ENCODE measurements around the gene C2orf76.
A peak's percentile ranks its signal among the peaks of the same experiment; 100 is the strongest.
"Not testable (repeated sequence)": the region's sequence is repeated elsewhere in the genome, so short reads cannot be mapped to it uniquely, and the experiment has no call there.

Gene C2orf76

GRCh38 chr2:119377294-119377992 is 10.8 kb upstream of the C2orf76 start:
- DNase-seq (ENCODE audit: low read depth): no peak

- DNase-seq (ENCODE audit: low read depth): no peak
Measured at GRCh38 chr2:119376810-119377209, 10.2 kb upstream of the C2orf76 start.

- DNase-seq (ENCODE audit: low read depth): not testable (repeated sequence)
Measured at GRCh38 chr2:119376406-119376805, 9.8 kb upstream of the C2orf76 start.

GRCh38 chr2:119373907-119374745 is 7.5 kb upstream of the C2orf76 start:
- not testable (repeated sequence) for DNase-seq (ENCODE audit: low read depth)

GRCh38 chr2:119372778-119373568 is 6.3 kb upstream of the C2orf76 start:
- no peak for DNase-seq (ENCODE audit: low read depth)

- no peak for DNase-seq (ENCODE audit: low read depth)
Measured at GRCh38 chr2:119371111-119371510, 4.5 kb upstream of the C2orf76 start.

- DNase-seq (ENCODE audit: low read depth): no peak
Measured at GRCh38 chr2:119369845-119370244, 3.2 kb upstream of the C2orf76 start.

DNA sequence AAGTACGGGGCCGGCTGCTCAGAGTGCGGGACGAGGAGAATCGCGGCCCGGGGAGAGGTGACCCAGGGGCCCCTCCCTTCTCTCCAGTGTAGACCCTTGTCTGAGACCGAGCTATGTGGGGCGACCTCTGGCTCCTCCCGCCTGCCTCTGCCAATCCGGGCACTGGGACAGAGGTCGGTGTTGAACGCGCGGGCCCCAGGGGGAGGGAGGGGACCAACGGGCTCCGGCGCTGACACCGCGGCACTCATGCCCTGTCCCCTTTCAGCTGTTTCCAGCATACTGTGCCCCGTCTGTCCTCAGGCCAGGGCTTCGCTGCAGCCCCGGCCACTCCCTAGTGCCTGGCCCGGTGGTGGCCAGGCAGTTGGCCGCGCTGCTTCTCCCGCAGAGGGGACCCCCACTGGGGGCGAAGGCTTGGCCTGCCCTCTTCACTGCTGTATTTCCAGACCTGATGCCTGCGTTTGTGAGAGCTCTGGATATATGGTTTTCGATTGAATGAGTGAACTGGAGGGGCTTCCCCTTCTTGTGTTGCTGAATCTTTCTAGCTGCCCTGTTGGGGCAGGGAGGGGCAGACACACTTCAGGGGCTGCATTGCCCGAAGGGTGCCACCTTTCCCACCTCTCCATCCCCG is 952 bp upstream of the C2orf76 start:
- DNase-seq (ENCODE audit: low read depth): peak; percentile 59

DNA sequence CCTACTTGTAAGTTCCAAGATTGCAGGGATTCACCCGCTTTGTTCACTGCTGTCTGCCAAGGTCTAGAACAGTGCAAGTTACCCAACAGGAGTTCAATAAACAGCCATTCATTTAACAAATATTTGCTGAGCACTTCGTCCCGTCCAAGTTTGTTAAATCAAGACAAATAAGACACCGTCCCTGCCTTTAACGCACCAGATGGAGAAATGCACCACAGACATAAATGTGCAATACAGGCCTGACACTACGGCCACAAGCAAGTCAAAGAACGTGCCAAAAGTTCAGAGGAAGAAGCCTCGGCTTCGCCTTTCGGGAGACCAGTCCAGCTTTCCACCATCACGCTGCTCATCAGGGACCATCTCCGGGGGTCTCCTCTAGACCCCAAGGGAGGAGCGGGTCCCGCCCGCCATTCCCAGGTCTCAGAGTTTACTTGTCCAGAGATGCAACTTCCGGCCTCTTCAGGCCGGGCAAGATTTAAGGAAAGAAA is 429 bp downstream of the C2orf76 start:
- DNase-seq (ENCODE audit: low read depth): peak; percentile 29

- DNase-seq (ENCODE audit: low read depth): no peak
Measured at GRCh38 chr2:119365436-119365835, 1.2 kb downstream of the C2orf76 start.

DNA sequence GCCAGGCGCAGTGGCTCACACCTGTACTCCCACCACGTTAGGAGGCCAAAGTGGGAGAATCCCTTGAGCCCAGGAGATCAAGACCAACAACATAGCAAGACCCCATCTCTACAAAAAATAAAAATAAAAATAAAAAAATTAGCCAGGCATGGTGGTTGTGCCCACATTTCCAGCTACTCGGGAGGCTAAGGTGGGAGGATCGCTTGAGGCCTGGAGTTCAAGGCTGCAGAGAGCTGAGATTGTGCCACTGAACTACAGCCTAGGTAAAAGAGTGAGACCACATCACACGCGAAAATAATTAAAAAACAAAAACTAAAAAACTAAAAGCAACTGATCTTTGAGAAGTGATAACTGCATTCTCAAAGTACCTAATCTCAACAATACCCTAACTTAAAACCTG is 1.8 kb downstream of the C2orf76 start:
- DNase-seq (ENCODE audit: low read depth): no peak

GRCh38 chr2:119360423-119360966 is 6.1 kb downstream of the C2orf76 start:
- DNase-seq (ENCODE audit: low read depth): no peak

GRCh38 chr2:119359774-119360173 is 6.9 kb downstream of the C2orf76 start:
- no peak for DNase-seq (ENCODE audit: low read depth)

DNA sequence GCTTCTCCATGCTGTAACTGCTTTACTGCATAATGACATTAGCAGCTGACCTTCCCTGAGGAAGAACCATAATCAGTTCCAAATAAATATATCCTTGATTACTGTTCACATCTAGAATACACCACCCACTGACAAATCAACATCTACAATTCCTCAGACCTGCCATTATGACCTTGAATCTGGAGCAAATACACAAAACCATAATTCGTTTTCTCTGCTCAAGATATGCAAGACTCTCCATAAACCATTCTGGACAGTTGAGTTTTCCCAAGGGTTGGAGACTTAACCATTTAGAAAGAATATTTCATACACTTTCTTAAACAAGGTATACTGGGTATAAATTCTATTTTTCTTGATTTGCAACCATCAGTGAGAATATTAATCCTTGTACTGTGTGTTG is 11.8 kb downstream of the C2orf76 start:
- no peak for DNase-seq (ENCODE audit: low read depth)

- no peak for DNase-seq (ENCODE audit: low read depth)
Measured at GRCh38 chr2:119352357-119352756, 14.3 kb downstream of the C2orf76 start.

DNA sequence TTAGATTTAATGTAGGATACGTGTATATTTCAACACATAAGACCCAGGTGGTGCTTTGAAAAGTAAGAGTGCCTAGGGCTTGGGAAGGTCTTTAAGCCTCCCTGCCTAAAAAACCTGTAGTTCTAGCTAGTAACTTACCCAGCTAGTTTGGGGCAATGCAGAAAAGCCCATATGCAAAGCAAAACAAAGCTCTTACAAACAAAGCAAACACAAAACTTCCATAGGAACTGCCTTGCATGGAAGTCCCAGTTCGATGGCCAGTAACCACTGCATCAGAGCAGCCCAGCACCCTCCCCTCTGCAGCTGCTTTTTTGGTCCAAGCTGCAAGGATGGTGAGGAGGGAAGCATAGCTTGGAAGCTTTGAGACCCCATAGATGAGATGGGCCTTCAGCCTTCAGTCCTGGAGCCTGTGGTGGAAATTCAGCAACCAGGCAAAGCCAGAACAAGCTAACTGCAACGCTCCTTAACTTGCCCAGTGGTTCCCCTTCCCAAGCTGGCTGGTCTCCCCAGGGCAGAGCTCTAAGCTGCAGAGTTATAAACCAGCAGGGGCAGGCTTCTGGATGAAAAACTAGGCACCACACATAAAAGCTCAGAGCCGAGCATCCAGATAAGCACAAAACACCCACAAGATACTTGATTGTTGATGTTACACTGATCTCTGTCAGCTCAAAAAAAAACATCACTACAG is 16.2 kb downstream of the C2orf76 start:
- DNase-seq (ENCODE audit: low read depth): no peak

DNA sequence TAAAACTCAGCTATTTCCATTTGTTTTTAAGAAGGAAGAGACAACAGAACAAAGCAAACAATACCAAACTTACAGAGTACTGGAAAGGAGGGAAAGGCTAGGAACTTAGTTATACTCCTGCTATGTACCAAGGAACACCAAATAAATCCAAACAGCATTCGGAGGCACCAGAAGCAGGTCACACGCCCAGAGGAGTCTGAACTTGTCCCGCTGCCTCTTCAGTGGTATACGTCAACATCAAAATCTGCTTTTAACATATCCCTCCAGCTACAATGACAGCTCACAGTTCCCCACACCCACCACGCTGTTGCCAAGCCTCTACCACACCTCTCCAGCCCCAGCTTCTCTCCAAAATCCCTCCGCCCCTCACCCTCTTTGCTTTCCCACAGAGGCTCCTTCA is 17.3 kb downstream of the C2orf76 start:
- no peak for DNase-seq (ENCODE audit: low read depth)

DNA sequence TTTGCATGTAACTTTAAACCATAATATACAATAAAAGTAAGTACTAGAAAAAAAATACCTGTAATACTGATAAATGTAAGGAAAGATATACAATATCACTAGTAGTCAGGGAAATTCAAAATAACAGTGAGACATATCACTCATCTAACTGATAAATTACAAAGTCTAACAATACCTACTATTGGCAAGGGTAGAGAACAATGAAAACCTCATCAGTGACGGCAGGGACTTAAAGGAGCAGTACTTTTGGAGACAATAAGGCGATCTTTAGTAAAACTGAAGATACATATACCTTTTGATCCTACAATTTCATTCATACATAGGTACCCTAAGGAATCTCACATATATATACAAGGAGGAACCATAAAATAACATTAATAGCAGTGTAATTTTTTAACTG is 24.9 kb downstream of the C2orf76 start:
- no peak for DNase-seq (ENCODE audit: low read depth)

DNA sequence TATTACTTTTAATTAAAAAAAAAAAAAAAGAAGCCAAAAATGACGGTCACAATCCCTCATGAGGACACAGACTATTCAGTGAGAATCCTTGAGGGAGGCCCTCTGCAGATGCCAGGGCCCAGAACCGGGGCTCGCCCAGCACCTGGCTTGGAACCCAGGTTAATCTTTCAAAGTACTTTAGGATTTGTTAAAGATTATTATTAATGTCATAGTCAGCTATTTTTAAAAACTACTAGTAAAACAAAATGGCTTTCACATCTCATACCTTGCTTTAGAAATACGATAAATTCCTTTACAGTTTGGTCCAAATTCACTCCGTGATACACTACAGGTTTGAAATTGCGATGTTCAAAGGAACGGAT is 27.1 kb downstream of the C2orf76 start:
- no peak for DNase-seq (ENCODE audit: low read depth)

DNA sequence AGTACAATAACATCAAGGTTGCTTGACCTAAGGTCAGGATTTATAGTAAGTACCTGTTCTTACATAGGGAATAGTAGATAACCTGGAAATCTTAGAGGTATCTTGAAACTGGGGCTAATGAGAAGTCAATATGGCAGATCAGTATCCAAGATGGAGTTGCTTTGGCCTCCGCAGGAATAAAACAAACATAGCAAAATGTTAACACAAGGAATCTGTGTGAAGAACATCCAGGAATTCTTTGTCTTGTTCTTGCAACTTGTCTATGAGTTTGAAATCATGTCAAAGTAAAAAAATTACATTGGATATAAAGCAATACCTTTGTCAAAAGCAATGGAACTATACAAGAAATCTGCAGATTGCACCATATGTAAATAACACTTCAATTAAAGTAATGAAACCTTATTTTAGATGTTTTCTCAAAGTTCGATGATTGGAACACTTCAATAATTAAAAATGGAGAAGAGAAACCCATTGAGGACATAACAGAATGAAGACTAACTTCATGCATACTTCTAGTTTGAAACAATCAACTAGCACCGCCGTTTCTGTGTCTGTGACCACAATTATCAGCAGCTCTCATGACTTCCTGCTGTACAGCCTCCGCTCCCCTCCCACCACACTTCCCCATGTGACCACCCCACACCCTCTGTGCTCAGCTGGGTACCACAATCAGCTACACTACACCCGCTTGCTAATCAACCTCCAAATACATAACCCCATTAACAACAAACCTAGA is 27.6 kb downstream of the C2orf76 start:
- no peak for DNase-seq (ENCODE audit: low read depth)

DNA sequence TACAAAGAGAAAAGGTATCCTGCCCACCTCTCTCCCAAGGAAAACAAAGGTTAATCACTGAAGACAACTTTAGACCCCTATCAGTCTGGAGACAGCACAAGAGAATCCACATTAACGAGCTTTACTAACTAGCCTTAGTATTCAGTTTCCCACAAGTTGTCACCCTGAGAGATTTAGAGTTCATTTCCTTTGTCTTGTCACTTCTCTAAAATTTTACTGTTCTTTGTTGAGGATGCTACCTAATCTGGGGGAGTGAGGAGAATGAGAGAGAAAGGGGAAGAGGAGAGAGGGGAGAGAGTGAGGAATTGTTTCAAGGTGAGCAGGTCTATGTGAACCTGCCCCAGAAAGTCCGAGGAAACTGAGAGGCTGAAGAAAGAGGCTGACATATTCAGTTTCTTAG is 28.4 kb downstream of the C2orf76 start:
- DNase-seq (ENCODE audit: low read depth): no peak
